Tongue (tissue), 2 donors: ENCODE measurements around the gene RNASEH2C. TPM values are rescaled to one million over a fixed set of nuclear protein-coding genes. Genes with fewer than 3 reads are reported as not detected.
"Not testable (repeated sequence)": the region's sequence is repeated elsewhere in the genome, so short reads cannot be mapped to it uniquely, and the experiment has no call there.

ENCODE experiments used
- DNase-seq: peaks from one replicate; pipeline ENCODE4 v3.0.0-alpha.2; 2015
- total RNA-seq: library from RNA; depleted of rRNA; stranded (reverse); fragments of >200 nt; gene quantifications from one replicate; pipeline ENCODE4 v1.2.3, GENCODE V29; 2014

Gene RNASEH2C
- 20.2 TPM for total RNA-seq

- DNase-seq = peak; percentile 94
These were observed at the start of gene RNASEH2C for GRCh38 chr11:65720211-65720934. TSS of gene RNASEH2C (minus strand) at chr11:65720798. CDS start at chr11:65720758, 40 bp downstream.

- DNase-seq = not testable (repeated sequence)
These were observed 47.2 kb upstream of the RNASEH2C start for GRCh38 chr11:65767806-65768205.

- no peak for DNase-seq
These were observed 46.8 kb upstream of the RNASEH2C start for GRCh38 chr11:65767406-65767805.

- peak; percentile 22 for DNase-seq
These were observed 45.9 kb upstream of the RNASEH2C start for GRCh38 chr11:65766535-65766934.

- no peak for DNase-seq
These were observed 43.8 kb upstream of the RNASEH2C start for GRCh38 chr11:65764434-65764833.

- not testable (repeated sequence) for DNase-seq
These were observed 42.2 kb upstream of the RNASEH2C start for GRCh38 chr11:65762816-65763215.

- not testable (repeated sequence) for DNase-seq
These were observed 41.6 kb upstream of the RNASEH2C start for GRCh38 chr11:65762169-65762568.

GRCh38 chr11:65745049-65745448 is 24.5 kb upstream of the RNASEH2C start:
- no peak for DNase-seq

GRCh38 chr11:65744699-65745042 is 24.1 kb upstream of the RNASEH2C start:
- no peak for DNase-seq

- DNase-seq = no peak
These were observed 23.6 kb upstream of the RNASEH2C start for GRCh38 chr11:65744026-65744698.

- no peak for DNase-seq
These were observed 23.1 kb upstream of the RNASEH2C start for GRCh38 chr11:65743681-65744025.

GRCh38 chr11:65742353-65742752 is 21.8 kb upstream of the RNASEH2C start:
- no peak for DNase-seq

GRCh38 chr11:65741185-65741584 is 20.6 kb upstream of the RNASEH2C start:
- DNase-seq = no peak

GRCh38 chr11:65739022-65739421 is 18.4 kb upstream of the RNASEH2C start:
- no peak for DNase-seq

- no peak for DNase-seq
These were observed 16.2 kb upstream of the RNASEH2C start for GRCh38 chr11:65736810-65737209.

- DNase-seq = not testable (repeated sequence)
These were observed 14.5 kb upstream of the RNASEH2C start for GRCh38 chr11:65735111-65735510.

- DNase-seq = no peak
These were observed 9.9 kb upstream of the RNASEH2C start for GRCh38 chr11:65730461-65730860.

- no peak for DNase-seq
These were observed 7.3 kb upstream of the RNASEH2C start for GRCh38 chr11:65727865-65728264.

- no peak for DNase-seq
These were observed 6.1 kb upstream of the RNASEH2C start for GRCh38 chr11:65726660-65727059.

GRCh38 chr11:65722261-65722660 is 1.7 kb upstream of the RNASEH2C start:
- no peak for DNase-seq

GRCh38 chr11:65719871-65720210 is 757 bp downstream of the RNASEH2C start:
- no peak for DNase-seq

GRCh38 chr11:65718964-65719492 is 1.6 kb downstream of the RNASEH2C start:
- DNase-seq = no peak

- DNase-seq = no peak
These were observed 2.1 kb downstream of the RNASEH2C start for GRCh38 chr11:65718531-65718930.

GRCh38 chr11:65717906-65718305 is 2.7 kb downstream of the RNASEH2C start:
- no peak for DNase-seq
